Activated gamma-delta T cell (primary cell): ENCODE data around the gene ZNF664.
"Not testable (repeated sequence)": the region's sequence is repeated elsewhere in the genome, so short reads cannot be mapped to it uniquely, and the experiment has no call there.

Source experiments
- DNase-seq: peaks from one replicate; lab custom pipeline; 2025; lab: John Stamatoyannopoulos, UW

Gene ZNF664

GRCh38 chr12:123941624-123942237 is 31.3 kb upstream of the ZNF664 start:
- DNase-seq = no peak

- DNase-seq = no peak
These were observed 30.8 kb upstream of the ZNF664 start for GRCh38 chr12:123942238-123942653.

- DNase-seq = no peak
These were observed 29.9 kb upstream of the ZNF664 start for GRCh38 chr12:123942911-123943648.

GRCh38 chr12:123943816-123944215 is 29.2 kb upstream of the ZNF664 start:
- DNase-seq = no peak

GRCh38 chr12:123944696-123945095 is 28.3 kb upstream of the ZNF664 start:
- no peak for DNase-seq

GRCh38 chr12:123945287-123946151 is 27.5 kb upstream of the ZNF664 start:
- no peak for DNase-seq

- no peak for DNase-seq
These were observed 26.9 kb upstream of the ZNF664 start for GRCh38 chr12:123946152-123946515.

- DNase-seq = not testable (repeated sequence)
These were observed 26.2 kb upstream of the ZNF664 start for GRCh38 chr12:123946516-123947505.

GRCh38 chr12:123947531-123947930 is 25.5 kb upstream of the ZNF664 start:
- DNase-seq = not testable (repeated sequence)

GRCh38 chr12:123948401-123948795 is 24.6 kb upstream of the ZNF664 start:
- no peak for DNase-seq

- DNase-seq = no peak
These were observed 23.9 kb upstream of the ZNF664 start for GRCh38 chr12:123948796-123949769.

GRCh38 chr12:123949770-123950165 is 23.2 kb upstream of the ZNF664 start:
- no peak for DNase-seq

GRCh38 chr12:123950476-123951349 is 22.3 kb upstream of the ZNF664 start:
- no peak for DNase-seq

- no peak for DNase-seq
These were observed 21.5 kb upstream of the ZNF664 start for GRCh38 chr12:123951467-123951866.

- DNase-seq = no peak
These were observed 21.0 kb upstream of the ZNF664 start for GRCh38 chr12:123952037-123952436.

- no peak for DNase-seq
These were observed 18.2 kb upstream of the ZNF664 start for GRCh38 chr12:123954647-123955350.

GRCh38 chr12:123956249-123956648 is 16.8 kb upstream of the ZNF664 start:
- DNase-seq = no peak

- DNase-seq = no peak
These were observed 15.8 kb upstream of the ZNF664 start for GRCh38 chr12:123957196-123957595.

GRCh38 chr12:123958462-123958861 is 14.6 kb upstream of the ZNF664 start:
- DNase-seq = no peak
